GM15510 (cell line): ENCODE measurements around the gene TRPM4.

ENCODE experiments used
- POLR2A ChIP-seq: IDR thresholded peaks from 3 replicates; pipeline ENCODE4 v1.6.1; 2011; ENCODE audit warnings: borderline replicate concordance; ENCODE audit not compliant: insufficient read length; ENCODE audit errors: extremely low read depth

The TRPM4 gene

GRCh38 chr19:49200238-49200862, 42.8 kb downstream of the TRPM4 start:
- no peak for TF ChIP-seq POLR2A

- no peak for TF ChIP-seq POLR2A
Measured at GRCh38 chr19:49201042-49201441, 43.5 kb downstream of the TRPM4 start.

GRCh38 chr19:49205114-49205513, 47.5 kb downstream of the TRPM4 start:
- TF ChIP-seq POLR2A: no peak

GRCh38 chr19:49210108-49210900, 52.7 kb downstream of the TRPM4 start:
- TF ChIP-seq POLR2A: no peak

GRCh38 chr19:49210901-49211451, 53.4 kb downstream of the TRPM4 start:
- no peak for TF ChIP-seq POLR2A

DNA sequence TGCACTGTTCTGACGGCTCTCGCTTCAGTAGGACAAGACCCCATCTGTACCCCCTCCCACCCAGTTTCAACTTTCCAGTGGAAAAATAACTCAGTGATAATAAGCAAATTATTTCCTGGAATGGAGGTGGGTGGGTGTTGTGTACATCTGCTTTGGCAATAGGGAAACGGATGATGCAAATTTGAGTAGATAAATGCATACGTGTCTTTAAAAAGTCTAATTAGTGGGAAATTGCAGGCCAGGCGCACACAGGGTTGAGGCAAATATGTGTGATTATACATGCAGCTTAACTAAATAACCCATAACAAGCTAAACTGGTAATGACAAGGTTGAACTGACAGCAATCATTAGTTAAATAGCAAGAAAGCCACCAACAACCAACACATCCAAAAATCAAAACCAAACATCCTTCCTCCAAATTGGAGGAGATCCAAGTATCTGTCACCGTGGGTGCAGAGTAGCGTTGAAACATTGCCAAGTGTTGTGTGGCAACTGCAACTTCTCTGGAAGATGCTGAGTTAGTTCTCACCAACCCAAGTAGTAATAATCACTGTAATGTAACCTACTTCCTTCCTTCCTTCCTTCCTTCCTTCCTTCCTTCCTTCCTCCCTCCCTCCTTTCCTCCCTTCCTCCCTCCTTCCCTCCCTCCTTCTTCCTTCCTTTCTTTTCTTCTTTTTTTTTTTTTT, 54.6 kb downstream of the TRPM4 start:
- no peak for TF ChIP-seq POLR2A

GRCh38 chr19:49213791-49214190, 56.2 kb downstream of the TRPM4 start:
- no peak for TF ChIP-seq POLR2A

DNA sequence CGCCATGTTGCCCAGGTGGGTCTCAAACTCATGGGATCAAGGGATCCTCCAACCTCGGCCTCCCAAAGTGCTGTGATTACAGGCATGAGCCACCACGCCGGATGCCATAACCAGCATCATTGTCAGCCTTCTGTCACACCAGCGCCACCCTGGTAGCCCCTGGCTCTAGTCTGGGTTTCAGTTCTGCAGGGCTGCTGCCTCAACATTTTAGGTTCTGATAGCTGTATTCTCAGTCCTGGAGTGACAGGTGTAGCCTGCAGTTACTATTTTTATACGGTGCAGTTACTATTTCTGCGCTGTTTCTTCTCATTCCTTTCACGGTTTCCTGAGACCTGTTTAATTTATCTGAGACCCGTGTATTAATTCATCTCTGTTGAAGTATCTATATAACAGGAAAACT, 57.1 kb downstream of the TRPM4 start:
- TF ChIP-seq POLR2A: no peak

GRCh38 chr19:49216071-49216470, 58.5 kb downstream of the TRPM4 start:
- no peak for TF ChIP-seq POLR2A

GRCh38 chr19:49217382-49217781, 59.8 kb downstream of the TRPM4 start:
- no peak for TF ChIP-seq POLR2A

GRCh38 chr19:49222011-49222410, 64.4 kb downstream of the TRPM4 start:
- TF ChIP-seq POLR2A: no peak

GRCh38 chr19:49222528-49222927, 64.9 kb downstream of the TRPM4 start:
- TF ChIP-seq POLR2A: no peak

GRCh38 chr19:49223472-49223871, 65.9 kb downstream of the TRPM4 start:
- TF ChIP-seq POLR2A: no peak

GRCh38 chr19:49224879-49225278, 67.3 kb downstream of the TRPM4 start:
- no peak for TF ChIP-seq POLR2A

GRCh38 chr19:49229416-49229815, 71.8 kb downstream of the TRPM4 start:
- no peak for TF ChIP-seq POLR2A
